K562 (cell line): ENCODE measurements around the gene OR2B3. TPM values are rescaled to one million over a fixed set of nuclear protein-coding genes. Genes with fewer than 3 reads are reported as not detected.
A peak's percentile ranks its signal among the peaks of the same experiment; 100 is the strongest.

ENCODE experiments used
- ATAC-seq: fragments of 200-7000 bp; cut with Tn5 transposase; 3 replicates; pipeline ENCODE4 v1.9.1; 2020; ENCODE audit warnings: moderate library complexity
- BruUV-seq: library from RNA; stranded (reverse); fragments of 400-500 nt; replicated peaks from 2 replicates; lab custom pipeline; 2021; lab: Mats Ljungman, UMichigan
- CTCF ChIA-PET: fragments of 300-600 bp; formaldehyde crosslinking; extraction: SDS; loops from one replicate; lab custom pipeline; 2021; ENCODE audit warnings: low intra/inter-chr PET ratio; lab: Yijun Ruan, JAX
- POLR2A ChIA-PET: fragments of 300-600, 350-650 bp; sonication (Branson Sonifier 250); formaldehyde crosslinking; extraction: SDS; loops from one replicate; lab custom pipeline; 2021; ENCODE audit warnings: antibody characterized with exemption, inconsistent platforms; lab: Yijun Ruan, JAX
- DNase-seq, 4 experiments: peaks; one replicate each; pipeline versions ENCODE4 v3.0.0 to v3.0.0-alpha.2; 2011 to 2018; ENCODE audit warnings: low spot score in 3 of 4, mixed read lengths in 3 of 4; ENCODE audit errors: extremely low read depth in 1 of 4
- FAIRE-seq: peaks from 2 replicates; lab custom pipeline; 2011; peaks lifted over from hg19 to GRCh38; lab: Jason Lieb, UNC
- H2AFZ ChIP-seq: 2 replicates; pipeline ENCODE4 v1.6.0; 2011; ENCODE audit warnings: low read depth, low read length, control low read depth, inconsistent platforms
- H3K27ac ChIP-seq: fragments of 200-600 bp; 3 replicates; pipeline ENCODE4 v1.8.0; 2011; ENCODE audit warnings: low read depth, mild to moderate bottlenecking, control low read depth, inconsistent platforms, low read length, moderate library complexity, mixed read lengths; ENCODE audit errors: extremely low read depth
- H3K27me3 ChIP-seq, 2 experiments: fragments of 300-600 bp in 1 of 2; 2 replicates in 1 of 2; 3 replicates in 1 of 2; pipeline versions ENCODE4 v1.6.0 to v1.8.0; 2011; ENCODE audit warnings: inconsistent platforms in 2 of 2, low read length in 2 of 2, mild to moderate bottlenecking in 1 of 2, mixed read lengths in 1 of 2, moderate library complexity in 1 of 2; ENCODE audit not compliant: control insufficient read depth in 2 of 2, insufficient read depth in 2 of 2
- H3K36me3 ChIP-seq: fragments of 300-600 bp; 3 replicates; pipeline ENCODE4 v1.8.0; 2011; ENCODE audit warnings: mild to moderate bottlenecking, low read length, inconsistent platforms; ENCODE audit not compliant: control insufficient read depth, insufficient read depth
- H3K4me1 ChIP-seq, 2 experiments: fragments of 200-600 bp in 1 of 2; replicated peaks in 1 of 2; 2 replicates in 1 of 2; 3 replicates in 1 of 2; pipeline versions ENCODE4 v1.5.1 to v1.8.0; 2011; ENCODE audit warnings: inconsistent platforms in 2 of 2, low read length in 2 of 2, mild to moderate bottlenecking in 1 of 2, mixed read lengths in 1 of 2, moderate library complexity in 1 of 2; ENCODE audit not compliant: control insufficient read depth in 2 of 2, insufficient read depth in 2 of 2
- H3K4me2 ChIP-seq: 2 replicates; pipeline ENCODE4 v1.6.1; 2011; ENCODE audit warnings: low read length, control low read depth, inconsistent platforms, mixed read lengths; ENCODE audit not compliant: insufficient read depth
- H3K4me3 ChIP-seq: fragments of 200-600 bp; sonication (generic), shearing (Covaris generic); 2 replicates; pipeline ENCODE4 v1.5.1; 2016; ENCODE audit warnings: control low read depth, inconsistent platforms
- H3K79me2 ChIP-seq: fragments of 200-600 bp; 3 replicates; pipeline ENCODE4 v1.8.0; 2011; ENCODE audit warnings: low read length, inconsistent platforms; ENCODE audit not compliant: control insufficient read depth, insufficient read depth
- H3K9ac ChIP-seq, 2 experiments: 2 replicates each; pipeline versions ENCODE4 v1.6.0 to v1.6.1; 2011; ENCODE audit warnings: low read depth in 2 of 2, low read length in 2 of 2, control low read depth in 1 of 2, inconsistent platforms in 1 of 2, mild to moderate bottlenecking in 1 of 2, mixed read lengths in 1 of 2; ENCODE audit not compliant: insufficient read depth in 1 of 2
- H3K9me1 ChIP-seq: one replicate; pipeline ENCODE4 v1.6.0; 2011; ENCODE audit warnings: inconsistent platforms, mild to moderate bottlenecking, low read length, moderate library complexity; ENCODE audit not compliant: control insufficient read depth, insufficient read depth
- H3K9me3 ChIP-seq: replicated peaks from 2 replicates; pipeline ENCODE4 v1.5.1; 2011; ENCODE audit warnings: low read depth, low read length, inconsistent platforms; ENCODE audit not compliant: control insufficient read depth, insufficient read depth
- H4K20me1 ChIP-seq: replicated peaks from 2 replicates; pipeline ENCODE4 v1.6.1; 2011; ENCODE audit warnings: low read length, inconsistent platforms, mixed read lengths; ENCODE audit not compliant: control insufficient read depth, insufficient read depth
- BRD9 ChIP-seq: fragments of 450-650 bp; IDR thresholded peaks from 2 replicates; pipeline ENCODE4 v1.6.1; 2018; ENCODE audit warnings: low read depth; ENCODE audit not compliant: partially characterized antibody
- CEBPG ChIP-seq, 3 experiments: fragments of 200-800 bp in 1 of 3; sonication (Bioruptor generic) in 1 of 3; sonication (generic) in 1 of 3; formaldehyde crosslinking in 1 of 3; IDR thresholded peaks in 2 of 3; conservative IDR thresholded peaks in 1 of 3; 2 replicates each; pipeline versions ENCODE4 v1.6.1 to v1.8.0; 2016 to 2022; ENCODE audit warnings: missing compliant biosample characterization in 2 of 3, missing genetic modification characterization in 2 of 3, mild to moderate bottlenecking in 1 of 3, missing genetic modification reagents in 1 of 3
- CLOCK ChIP-seq: fragments of 250-450 bp; sonication (Bioruptor Pico); IDR thresholded peaks from 2 replicates; pipeline ENCODE4 v1.4.0; 2020; ENCODE audit warnings: mild to moderate bottlenecking, moderate library complexity, borderline replicate concordance
- CSDE1 ChIP-seq, 2 experiments: fragments of 450-650 bp; IDR thresholded peaks; 2 replicates each; pipeline ENCODE4 v1.6.1; 2016; ENCODE audit warnings: mild to moderate bottlenecking in 1 of 2
- POLR3A ChIP-seq: IDR thresholded peaks from 2 replicates; pipeline ENCODE4 v1.6.1; 2011; ENCODE audit warnings: borderline replicate concordance, mild to moderate bottlenecking, moderate library complexity; ENCODE audit not compliant: insufficient read length, insufficient read depth; ENCODE audit errors: extremely low read depth
- THRAP3 ChIP-seq: fragments of 450-650 bp; IDR thresholded peaks from 2 replicates; pipeline ENCODE4 v1.6.1; 2016; ENCODE audit warnings: mild to moderate bottlenecking, inconsistent platforms, borderline replicate concordance
- ZKSCAN3 ChIP-seq: fragments of 250-450 bp; sonication (Bioruptor Pico); IDR thresholded peaks from 2 replicates; pipeline ENCODE4 v1.4.0; 2020
- ZNF512 ChIP-seq: IDR thresholded peaks from 2 replicates; pipeline ENCODE4 v1.6.1; 2016; ENCODE audit warnings: missing genetic modification characterization, missing compliant biosample characterization
- WGBS: fragments of 100-300 bp; shearing (Covaris generic); methylation state at CpG from one replicate; pipeline ENCODE4 v1.1.6; 2016; ENCODE audit warnings: low coverage, mixed read lengths; ENCODE audit not compliant: insufficient coverage; ENCODE audit errors: missing lambda C conversion rate; 5-methylcytosine and 5-hydroxymethylcytosine counted together
- in situ Hi-C: fragments of 300-500 bp; cut with MboI; formaldehyde crosslinking; loops from 4 replicates; pipeline ENCODE4 v1.15.0; 2018; ENCODE audit warnings: inconsistent platforms, mixed read lengths
- intact Hi-C: fragments of 100-400 bp; cut with micrococcal nuclease; formaldehyde crosslinking; loops from 2 replicates; pipeline ENCODE4 v1.14.2; 2022
- polyA plus RNA-seq, 8 experiments: library from polyadenylated mRNA; depleted of rRNA in 4 of 8; stranded (reverse) in 5 of 8; unstranded in 3 of 8; fragments of >200 nt; fragmentation: Nextera tagmentation in 2 of 8; fragmentation: Illumina TruSeq in 1 of 8; extraction: Ambion mirVana in 2 of 8; extraction: Trizol in 1 of 8; gene quantifications; 2 replicates each; pipeline versions ENCODE4 v1.2.1 to v1.2.3, GENCODE V29; 2011 to 2014; ENCODE audit warnings: inconsistent platforms in 1 of 8, missing spikeins in 1 of 8
- total RNA-seq, 7 experiments: library from RNA; depleted of rRNA in 6 of 7; stranded (reverse); fragments of >200 nt in 6 of 7; fragmentation: Illumina TruSeq in 2 of 7; extraction: Trizol in 2 of 7; gene quantifications; 2 replicates each; pipeline versions ENCODE4 v1.2.1 to v1.2.3, GENCODE V29; 2011 to 2021; ENCODE audit warnings: low replicate concordance in 1 of 7
- TF ChIP-seq, protein P1 (sequence below), 2 experiments: fragments of 450-650 bp in 1 of 2; sonication (generic) in 1 of 2; formaldehyde crosslinking in 1 of 2; IDR thresholded peaks in 1 of 2; conservative IDR thresholded peaks in 1 of 2; 2 replicates each; pipeline versions ENCODE4 v1.6.1 to v1.8.1; 2016 to 2023; ENCODE audit warnings: mild to moderate bottlenecking in 2 of 2, moderate library complexity in 2 of 2, inconsistent platforms in 1 of 2, missing genetic modification reagents in 1 of 2

Gene OR2B3
- total and polyA plus RNA-seq, 9 of the 15 experiments (the other 6 are each of a cell fraction or from before 2014, with no cell fraction given) = not detected

GRCh38 chr6:29081312-29081711 lies 5.8 kb downstream of the OR2B3 start:
- no peaks in the 10 kb centered on the region for H3K9me3 ChIP-seq
- no peak for ATAC-seq
- no peaks in the 10 kb centered on the region for H3K36me3 ChIP-seq
- intact Hi-C loops (no loop called here), in situ Hi-C loops (no loop called here)
- H3K9ac ChIP-seq = no peak overlapping the region
- no peak overlapping the region for H3K4me3 ChIP-seq
- no peaks in the 10 kb centered on the region for H3K4me1 ChIP-seq
- no peak overlapping the region for H2AFZ ChIP-seq
- no peak for FAIRE-seq
- H3K27me3 ChIP-seq = peaks cover 9 to 10% of the 10 kb centered on the region in 2 experiments
- H3K4me2 ChIP-seq = no peak overlapping the region
- DNase-seq = no peak
- H3K27ac ChIP-seq = no peak overlapping the region
- TF ChIP-seq CSDE1 (IDR thresholded peaks at IDR 0.05) (no peak), ZNF512 (tag) (peak; percentile 94), THRAP3 (0 out of 2 replicates have a peak, but pooled peaks have one; percentile 60)
- POLR2A ChIA-PET = no interaction called here
- CTCF ChIA-PET = no interaction called here
- no peaks in the 10 kb centered on the region for H3K79me2 ChIP-seq
- no peaks in the 10 kb centered on the region for H3K9me1 ChIP-seq
- no TSS peak for BruUV-seq
- no peaks in the 10 kb centered on the region for H4K20me1 ChIP-seq

GRCh38 chr6:29079203-29079602 lies 7.9 kb downstream of the OR2B3 start:
- Histone ChIP-seq H3K9me3 (no peaks in the 10 kb centered on the region), H3K4me1 (no peaks in the 10 kb centered on the region), H3K27me3 (peaks cover 9 to 10% of the 10 kb centered on the region in 2 experiments), H4K20me1 (no peaks in the 10 kb centered on the region), H3K9me1 (no peaks in the 10 kb centered on the region), H3K4me3 (no peak overlapping the region), H3K9ac (no peak overlapping the region), H3K27ac (no peak overlapping the region), H3K79me2 (no peaks in the 10 kb centered on the region), H3K36me3 (no peaks in the 10 kb centered on the region), H3K4me2 (no peak overlapping the region), H2AFZ (no peak overlapping the region)
- DNase-seq (no peak), ATAC-seq (no peak), FAIRE-seq (no peak)
- 6% methylated on average over 1 of the region's 1 CpG for WGBS
- BruUV-seq = no TSS peak
- CTCF ChIA-PET = no interaction called here
- in situ Hi-C loops = no loop called here
- intact Hi-C loops = no loop called here
- POLR2A ChIA-PET = no interaction called here
- TF ChIP-seq, protein P1, sequence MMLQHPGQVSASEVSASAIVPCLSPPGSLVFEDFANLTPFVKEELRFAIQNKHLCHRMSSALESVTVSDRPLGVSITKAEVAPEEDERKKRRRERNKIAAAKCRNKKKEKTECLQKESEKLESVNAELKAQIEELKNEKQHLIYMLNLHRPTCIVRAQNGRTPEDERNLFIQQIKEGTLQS (IDR thresholded peaks at IDR 0.05) = peak; percentile 55
- TF ChIP-seq, protein P1 (CRISPR knock-in tag; conservative IDR thresholded peaks at IDR 0.05) = no peak
- TF ChIP-seq CLOCK (CRISPR knock-in tag) = no peak
- no peak for TF ChIP-seq CEBPG (CRISPR knock-in tag; IDR thresholded peaks at IDR 0.05)
- peak; percentile 48 to 78; a peak in 3 of 4 replicates for TF ChIP-seq CEBPG (tag; conservative IDR thresholded peaks at IDR 0.05 in 1 of 2, IDR thresholded peaks at IDR 0.05 in 1 of 2)
- TF ChIP-seq POLR3A = no peak
- no peak for TF ChIP-seq BRD9
- TF ChIP-seq ZKSCAN3 (CRISPR knock-in tag) = no peak
